ENCODE results near the gene BAZ1A.
"Not testable (repeated sequence)": the region's sequence is repeated elsewhere in the genome, so short reads cannot be mapped to it uniquely, and the experiment has no call there.

BAZ1A gene

GRCh38 chr14:34785223-34786006 is 89.7 kb downstream of the BAZ1A start:
- no peak for DNase-seq (ENCODE audit: low read depth)

DNA sequence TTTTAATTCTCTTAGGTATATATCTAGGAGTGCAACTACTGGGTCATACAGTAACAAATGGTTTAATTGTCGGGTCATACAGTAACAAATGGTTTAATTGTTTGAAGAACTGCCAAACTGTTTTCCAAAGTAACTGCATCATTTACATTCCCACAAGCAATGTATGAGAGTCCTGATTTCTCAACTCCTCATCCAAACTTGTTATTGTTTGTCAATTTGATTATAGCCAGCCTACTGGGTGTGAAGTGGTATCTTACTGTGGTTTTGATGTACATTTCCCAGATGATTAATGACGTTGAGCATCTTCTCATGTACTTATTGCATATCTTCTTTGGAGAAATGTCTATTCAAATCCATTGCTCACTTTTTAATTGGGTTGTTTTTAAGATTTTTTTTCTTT is 93.1 kb downstream of the BAZ1A start:
- no peak for DNase-seq (ENCODE audit: low read depth)

DNA sequence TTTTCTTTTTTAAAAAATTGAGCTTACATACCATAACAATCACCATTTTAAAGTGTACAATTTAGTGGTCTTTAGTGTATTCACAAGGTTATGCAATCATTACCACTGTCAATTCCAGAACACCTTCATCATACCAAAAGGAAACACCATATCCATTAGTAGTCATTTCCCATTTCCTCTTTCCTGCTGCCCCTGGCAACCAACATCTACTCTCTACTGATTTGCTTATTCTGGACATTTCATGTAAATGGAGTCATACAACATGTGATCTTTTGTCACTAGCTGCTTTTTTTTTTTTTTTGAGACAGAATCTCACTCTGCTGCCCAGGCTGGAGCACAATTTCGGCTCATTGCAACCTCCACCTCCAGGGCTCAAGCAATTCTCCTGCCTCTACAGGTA is 93.9 kb downstream of the BAZ1A start:
- peak; percentile 12 for DNase-seq (ENCODE audit: low read depth)

DNA sequence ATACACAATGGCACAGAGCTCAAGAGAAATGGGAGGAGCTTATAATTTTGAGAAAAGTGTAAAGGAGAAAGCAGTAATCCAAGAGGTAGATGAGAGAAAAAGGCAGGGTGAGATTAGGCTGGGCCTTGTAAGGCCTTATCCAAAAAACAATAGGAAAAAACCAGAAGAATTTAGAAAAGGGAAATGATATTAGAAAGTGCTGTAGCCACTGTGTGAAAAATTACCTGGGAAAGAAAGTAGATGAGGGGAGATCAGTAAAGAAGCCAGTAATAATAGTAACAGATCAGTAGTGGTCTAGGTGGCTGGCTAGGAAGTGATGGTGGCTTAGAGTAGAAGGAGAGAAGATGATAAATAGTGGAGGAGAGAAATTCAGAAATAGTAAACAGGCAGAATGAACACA is 94.5 kb downstream of the BAZ1A start:
- no peak for DNase-seq (ENCODE audit: low read depth)

- DNase-seq (ENCODE audit: low read depth) = no peak
These were observed 96.4 kb downstream of the BAZ1A start for GRCh38 chr14:34778744-34779143.

DNA sequence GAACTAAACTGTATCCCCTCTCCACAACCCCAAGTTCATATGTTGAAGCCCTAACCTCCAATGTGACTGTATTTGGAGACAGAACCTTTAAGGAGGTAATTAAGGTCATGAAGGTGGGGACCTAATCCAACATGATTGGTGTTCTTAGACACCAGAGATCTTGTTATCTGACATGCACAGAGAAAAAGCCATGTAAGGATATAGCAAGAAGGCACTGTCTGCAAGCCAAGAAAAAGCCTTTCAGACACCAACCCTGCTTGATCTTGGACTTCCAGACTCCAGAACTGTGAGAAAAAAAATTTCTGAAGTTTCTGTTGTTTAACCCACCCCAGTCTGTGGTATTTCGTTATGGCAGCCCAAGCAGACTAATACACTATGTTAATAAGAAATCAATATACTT is 98.5 kb downstream of the BAZ1A start:
- no peak for DNase-seq (ENCODE audit: low read depth)

- DNase-seq (ENCODE audit: low read depth) = no peak
These were observed 99.2 kb downstream of the BAZ1A start for GRCh38 chr14:34775922-34776321.

DNA sequence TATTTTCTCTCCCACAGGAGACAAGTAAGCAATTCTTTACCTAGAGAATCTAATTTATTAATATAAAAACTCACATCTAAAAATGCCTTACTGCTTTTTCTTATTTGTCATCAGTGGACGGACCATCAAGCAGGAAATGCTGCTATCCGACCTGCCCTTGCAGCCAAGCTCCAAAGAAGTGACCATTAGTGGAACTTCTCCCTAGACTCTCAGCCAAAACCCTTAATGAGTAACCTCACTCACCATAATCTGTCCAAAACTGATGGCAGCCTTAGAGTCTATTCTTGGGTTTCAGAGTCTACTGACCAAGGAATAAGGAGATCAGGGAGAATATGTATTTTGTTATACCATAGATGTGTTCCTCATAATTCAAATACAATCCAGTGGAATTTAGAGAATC is 99.8 kb downstream of the BAZ1A start:
- no peak for DNase-seq (ENCODE audit: low read depth)

- no peak for DNase-seq (ENCODE audit: low read depth)
These were observed 104.3 kb downstream of the BAZ1A start for GRCh38 chr14:34770901-34771300.

DNA sequence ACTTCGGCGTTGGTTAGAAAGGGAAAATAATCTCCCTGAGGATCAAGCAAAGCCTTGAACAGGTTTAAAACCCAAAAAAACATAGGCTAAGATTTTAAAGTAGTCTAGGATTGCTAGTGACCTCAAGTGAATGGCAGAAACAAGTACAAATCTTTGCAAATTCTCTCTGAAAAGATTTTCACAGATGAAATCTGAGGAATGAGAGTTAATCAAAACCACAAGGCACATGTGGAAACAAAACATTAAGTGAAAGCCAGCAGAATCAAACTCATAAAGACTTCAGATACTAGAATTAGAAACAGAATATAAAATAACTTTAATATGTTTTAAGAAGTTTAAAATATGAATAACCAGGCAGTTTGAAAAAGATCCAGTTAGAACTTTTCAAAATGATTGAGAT is 108.6 kb downstream of the BAZ1A start:
- peak; percentile 38 for DNase-seq (ENCODE audit: low read depth)

DNA sequence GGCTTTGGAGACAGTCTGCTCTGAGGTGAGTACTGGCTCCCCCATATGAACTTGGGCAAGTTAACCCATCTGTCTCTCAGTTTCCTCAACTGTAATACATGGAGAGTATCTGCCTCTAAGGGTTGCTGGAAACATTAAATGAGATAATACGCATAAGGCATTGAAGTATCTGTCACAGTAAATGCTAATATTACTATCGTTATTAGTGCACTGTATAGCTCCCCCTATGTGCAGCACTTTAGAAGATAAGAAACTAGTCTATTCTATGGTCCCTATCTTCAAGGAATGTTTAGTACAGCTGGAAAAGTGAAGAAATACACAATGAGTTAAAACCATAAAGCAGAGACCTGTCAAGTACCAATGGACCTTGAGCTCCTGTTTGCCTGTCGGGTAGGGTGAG is 109.1 kb downstream of the BAZ1A start:
- no peak for DNase-seq (ENCODE audit: low read depth)

DNA sequence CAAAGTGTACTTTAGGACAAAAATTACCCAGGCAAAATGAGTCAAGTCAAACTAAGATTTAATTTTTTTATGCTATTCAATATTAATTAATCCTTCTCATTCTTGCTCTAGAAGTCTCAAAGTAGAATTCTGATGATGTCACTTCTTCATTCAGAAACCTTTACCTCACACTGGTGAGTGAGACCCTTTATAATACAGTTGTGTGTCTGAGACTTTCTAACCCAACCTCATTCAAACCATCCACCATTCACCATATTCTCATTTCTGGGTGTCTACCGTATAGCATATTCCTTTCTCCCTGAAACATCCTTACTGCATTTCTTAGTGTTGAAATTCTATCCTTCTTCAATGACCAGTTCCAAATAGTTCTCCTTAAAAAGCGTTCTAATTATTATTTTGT is 119.9 kb downstream of the BAZ1A start:
- DNase-seq (ENCODE audit: low read depth) = no peak

DNA sequence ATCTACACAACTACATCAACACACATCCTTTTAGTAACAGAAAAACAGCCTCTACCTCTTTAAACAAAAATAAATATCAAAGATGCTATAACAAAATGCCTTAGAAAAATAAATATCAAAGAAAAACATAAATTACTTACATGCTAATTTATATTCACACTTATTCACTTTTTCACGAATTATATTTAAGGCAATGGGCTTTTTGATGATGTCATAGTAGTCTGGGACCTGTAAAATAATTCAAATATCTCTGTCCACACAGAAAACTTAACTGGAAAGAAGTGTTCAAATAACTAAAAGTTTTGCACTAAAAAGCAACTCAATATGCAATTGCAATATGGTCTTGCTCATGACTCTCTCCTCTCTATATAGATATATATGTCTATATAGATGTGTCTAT is 120.5 kb downstream of the BAZ1A start:
- DNase-seq (ENCODE audit: low read depth) = no peak

- peak; percentile 41 for DNase-seq (ENCODE audit: low read depth)
These were observed 124.5 kb downstream of the BAZ1A start for GRCh38 chr14:34750670-34751069.

GRCh38 chr14:34750233-34750632 is 124.9 kb downstream of the BAZ1A start:
- no peak for DNase-seq (ENCODE audit: low read depth)

GRCh38 chr14:34749408-34749807 is 125.8 kb downstream of the BAZ1A start:
- DNase-seq (ENCODE audit: low read depth) = no peak

- no peak for DNase-seq (ENCODE audit: low read depth)
These were observed 132.7 kb downstream of the BAZ1A start for GRCh38 chr14:34742270-34743115.

- DNase-seq (ENCODE audit: low read depth) = no peak
These were observed 133.3 kb downstream of the BAZ1A start for GRCh38 chr14:34741840-34742239.

GRCh38 chr14:34740139-34740538 is 135.0 kb downstream of the BAZ1A start:
- DNase-seq (ENCODE audit: low read depth) = not testable (repeated sequence)

- DNase-seq (ENCODE audit: low read depth) = not testable (repeated sequence)
These were observed 138.1 kb downstream of the BAZ1A start for GRCh38 chr14:34737079-34737478.

DNA sequence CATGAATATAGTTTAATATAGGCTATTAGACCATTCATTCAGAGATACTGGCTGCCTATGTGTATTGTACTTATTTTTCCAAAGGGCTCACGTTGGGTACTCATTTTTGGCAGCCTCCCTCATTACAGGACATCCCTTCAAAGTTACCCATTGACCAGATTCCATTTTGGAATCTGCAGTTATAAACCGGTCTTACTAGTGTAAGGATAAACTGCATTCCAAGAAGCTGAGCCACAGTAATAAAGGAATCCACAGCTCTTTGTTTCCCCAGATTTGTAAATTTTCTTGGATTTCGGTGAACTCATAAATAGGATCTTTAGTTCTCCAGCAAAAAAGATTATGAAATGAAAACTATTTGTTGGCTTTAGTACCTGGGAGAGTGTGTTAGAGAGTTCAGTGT is 141.9 kb downstream of the BAZ1A start:
- no peak for DNase-seq (ENCODE audit: low read depth)

DNA sequence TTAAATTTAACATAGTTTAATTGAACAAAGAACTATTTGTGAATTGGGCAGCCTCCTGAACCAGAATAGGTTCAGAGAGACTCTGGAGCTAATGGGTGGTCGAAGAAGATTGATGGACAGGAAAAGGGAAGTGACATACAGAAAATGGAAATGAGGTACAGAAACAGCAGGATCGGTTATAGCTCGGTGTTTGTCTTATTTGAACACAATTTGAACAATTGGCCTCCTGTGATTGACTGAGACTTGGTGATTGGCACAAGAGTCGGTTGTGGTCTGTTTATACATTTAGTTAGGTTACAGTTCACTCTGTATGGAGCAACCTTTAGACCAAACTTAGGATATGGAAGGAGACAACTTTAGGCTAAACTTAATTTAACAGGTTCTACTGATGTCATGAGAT is 142.4 kb downstream of the BAZ1A start:
- DNase-seq (ENCODE audit: low read depth) = no peak

- DNase-seq (ENCODE audit: low read depth) = no peak
These were observed 151.3 kb downstream of the BAZ1A start for GRCh38 chr14:34723867-34724266.
